Ascending aorta (tissue), 2 donors: ENCODE measurements around the gene CXCL13. TPM values are rescaled to one million over a fixed set of nuclear protein-coding genes. Genes with fewer than 3 reads are reported as not detected.

Experiments used
- DNase-seq, 2 donors: peaks; one replicate each; pipeline ENCODE4 v3.0.0-alpha.2; 2019; ENCODE audit warnings: low spot score in 2 of 2
- H3K27ac ChIP-seq, 2 donors: fragments of 200-600 bp; sonication (generic); one replicate each; pipeline ENCODE4 v1.5.1; 2016 to 2017; ENCODE audit warnings: mild to moderate bottlenecking in 1 of 2
- H3K27me3 ChIP-seq: fragments of 200-600 bp; sonication (generic); one replicate; pipeline ENCODE4 v1.5.1; 2017
- H3K36me3 ChIP-seq, 2 donors: fragments of 200-600 bp; sonication (generic); one replicate each; pipeline ENCODE4 v1.5.1; 2016
- H3K4me1 ChIP-seq, 2 donors: fragments of 200-600 bp; sonication (generic); one replicate each; pipeline ENCODE4 v1.5.1; 2016 to 2017; ENCODE audit warnings: mild to moderate bottlenecking in 1 of 2
- H3K4me3 ChIP-seq, 2 donors: fragments of 200-600 bp; sonication (generic); one replicate each; pipeline ENCODE4 v1.5.1; 2016 to 2017; ENCODE audit warnings: mild to moderate bottlenecking in 1 of 2
- H3K9me3 ChIP-seq, 2 donors: fragments of 200-600 bp; sonication (generic); one replicate each; pipeline ENCODE4 v1.5.1; 2016
- CTCF ChIP-seq, 3 experiments: fragments of 200-600 bp in 2 of 3; fragments of 450-650 bp in 1 of 3; sonication (generic) in 2 of 3; IDR thresholded peaks; one replicate each; pipeline ENCODE4 v1.5.1; 2016 to 2019; ENCODE audit warnings: antibody characterized with exemption in 3 of 3, mild to moderate bottlenecking in 1 of 3, moderate library complexity in 1 of 3
- intact Hi-C: fragments of 100-400 bp; cut with DNase I; formaldehyde crosslinking; loops from one replicate; pipeline ENCODE4 v1.15.1; 2023
- total RNA-seq: library from RNA; depleted of rRNA; stranded (reverse); fragments of >200 nt; gene quantifications from one replicate; pipeline ENCODE4 v1.1.0, GENCODE V29; 2016

The CXCL13 gene
- total RNA-seq, 1 donor from 2014 or later = not detected

- DNase-seq = no peak
- Histone ChIP-seq H3K9me3 (no peaks in the 10 kb centered on the region), H3K27ac (no peak overlapping the region), H3K4me3 (no peak overlapping the region), H3K36me3 (no peaks in the 10 kb centered on the region), H3K27me3 (no peaks in the 10 kb centered on the region), H3K4me1 (no peaks in the 10 kb centered on the region)
- intact Hi-C loops = no loop called here
- TF ChIP-seq CTCF (IDR thresholded peaks at IDR 0.05) = no peak
Measured at GRCh38 chr4:77586951-77587383, 18.7 kb upstream of the CXCL13 start.

- no peak for TF ChIP-seq CTCF (IDR thresholded peaks at IDR 0.05)
- no peaks in the 10 kb centered on the region for H3K9me3 ChIP-seq
- no peak overlapping the region for H3K4me3 ChIP-seq
- no peaks in the 10 kb centered on the region for H3K36me3 ChIP-seq
- intact Hi-C loops = no loop called here
- no peak overlapping the region for H3K27ac ChIP-seq
- no peaks in the 10 kb centered on the region for H3K27me3 ChIP-seq
- H3K4me1 ChIP-seq = no peaks in the 10 kb centered on the region
- DNase-seq = no peak
Measured at GRCh38 chr4:77590482-77590881, 15.1 kb upstream of the CXCL13 start.

GRCh38 chr4:77591532-77591931, 14.1 kb upstream of the CXCL13 start:
- no peaks in the 10 kb centered on the region for H3K4me1 ChIP-seq
- intact Hi-C loops = no loop called here
- TF ChIP-seq CTCF (IDR thresholded peaks at IDR 0.05) = no peak

GRCh38 chr4:77593101-77593500, 12.5 kb upstream of the CXCL13 start:
- intact Hi-C loops = no loop called here
- Histone ChIP-seq H3K4me3 (no peak overlapping the region), H3K4me1 (no peaks in the 10 kb centered on the region), H3K27me3 (no peaks in the 10 kb centered on the region), H3K27ac (no peak overlapping the region), H3K9me3 (no peaks in the 10 kb centered on the region), H3K36me3 (no peaks in the 10 kb centered on the region)
- no peak for TF ChIP-seq CTCF (IDR thresholded peaks at IDR 0.05)
- no peak for DNase-seq

More at GRCh38 chr4:77591532-77591931, 14.1 kb upstream of the CXCL13 start:
- DNase-seq = no peak
- H3K9me3 ChIP-seq = no peaks in the 10 kb centered on the region
- no peak overlapping the region for H3K27ac ChIP-seq
- H3K36me3 ChIP-seq = no peaks in the 10 kb centered on the region
- H3K4me3 ChIP-seq = no peak overlapping the region
- H3K27me3 ChIP-seq = no peaks in the 10 kb centered on the region

GRCh38 chr4:77593993-77594392, 11.6 kb upstream of the CXCL13 start:
- H3K27me3 ChIP-seq = no peaks in the 10 kb centered on the region
- H3K4me3 ChIP-seq = no peak overlapping the region
- no peak overlapping the region for H3K27ac ChIP-seq
- H3K36me3 ChIP-seq = no peaks in the 10 kb centered on the region
- no peak for DNase-seq
- H3K9me3 ChIP-seq = no peaks in the 10 kb centered on the region
- no peaks in the 10 kb centered on the region for H3K4me1 ChIP-seq
- intact Hi-C loops = no loop called here
- no peak for TF ChIP-seq CTCF (IDR thresholded peaks at IDR 0.05)

- Histone ChIP-seq H3K4me3 (no peak overlapping the region), H3K36me3 (no peaks in the 10 kb centered on the region), H3K27ac (no peak overlapping the region), H3K4me1 (no peaks in the 10 kb centered on the region), H3K27me3 (no peaks in the 10 kb centered on the region), H3K9me3 (no peaks in the 10 kb centered on the region)
- no peak for DNase-seq
- TF ChIP-seq CTCF (IDR thresholded peaks at IDR 0.05) = no peak
- intact Hi-C loops = no loop called here
Measured at GRCh38 chr4:77595364-77595973, 10.2 kb upstream of the CXCL13 start.
